Ramos (cell line): ENCODE results near the gene PUM1.
"Not testable (repeated sequence)": the region's sequence is repeated elsewhere in the genome, so short reads cannot be mapped to it uniquely, and the experiment has no call there.

Source experiments
- in situ Hi-C: fragments of 300-500 bp; cut with MboI; formaldehyde crosslinking; loops from one replicate; pipeline ENCODE4 v1.14.3; 2022; ENCODE audit warnings: low sequenced_read_pairs; ENCODE audit not compliant: unreplicated experiment

Gene PUM1

GRCh38 chr1:30936541-30937171, 128.9 kb downstream of the PUM1 start:
- in situ Hi-C loops = no loop called here

DNA sequence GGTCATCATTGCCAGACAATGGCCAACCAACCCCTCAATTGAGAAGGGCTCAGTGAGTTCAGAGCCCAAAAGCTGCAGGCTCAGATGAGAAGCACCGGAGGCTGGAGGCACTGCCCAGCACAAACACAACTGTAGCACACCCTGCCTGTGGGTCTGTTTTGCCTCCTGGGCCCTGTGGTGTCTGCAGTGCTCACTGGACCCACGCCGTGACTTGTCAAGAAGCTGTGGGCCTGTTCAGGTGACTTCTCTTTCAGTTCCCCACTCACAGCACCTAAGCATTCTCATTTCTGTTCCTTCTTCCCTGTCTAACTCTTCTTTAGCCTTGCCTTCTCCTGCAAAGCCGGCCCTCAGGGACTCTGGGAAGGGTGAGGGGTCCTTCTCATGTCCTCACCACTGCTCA, 129.8 kb downstream of the PUM1 start:
- in situ Hi-C loops = not testable (repeated sequence)

DNA sequence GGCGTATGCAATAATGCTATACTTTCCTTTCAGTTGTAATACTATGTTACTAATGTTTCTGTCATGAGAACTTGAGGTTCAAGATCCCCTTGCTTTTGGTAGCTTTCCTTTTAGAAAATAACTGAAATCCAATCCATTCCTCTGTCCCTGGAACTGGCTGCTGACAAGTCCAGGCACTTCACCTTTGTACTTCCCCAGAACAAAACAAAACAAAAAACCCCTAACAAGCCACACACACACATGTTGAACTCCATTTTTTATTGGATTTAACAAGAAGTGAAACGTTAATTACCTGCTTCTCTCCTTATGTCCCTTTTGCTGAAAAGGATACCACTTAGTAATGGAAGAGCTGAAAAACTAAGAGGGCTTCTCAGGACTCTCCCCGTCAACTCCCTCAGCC, 130.9 kb downstream of the PUM1 start:
- in situ Hi-C loops = no loop called here

DNA sequence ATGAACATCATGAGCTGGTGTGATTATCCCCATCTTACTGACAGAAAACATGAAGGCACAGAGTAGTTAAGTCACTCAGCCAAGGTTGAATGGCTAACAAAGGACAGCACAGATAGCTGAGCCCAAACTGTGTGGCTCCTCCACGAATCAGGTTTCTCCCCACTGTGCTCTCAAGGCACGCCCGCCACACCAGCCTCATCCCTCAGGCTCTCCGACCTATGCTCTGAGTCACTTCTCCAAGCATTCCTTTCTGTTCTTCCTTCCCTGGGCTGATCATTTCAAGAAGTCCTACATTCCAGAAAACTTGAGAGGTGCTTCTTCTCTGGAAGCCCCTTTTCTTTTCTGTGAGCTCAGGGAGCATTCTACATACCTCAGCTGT, 131.7 kb downstream of the PUM1 start:
- in situ Hi-C loops = no loop called here

GRCh38 chr1:30930631-30931173, 134.8 kb downstream of the PUM1 start:
- in situ Hi-C loops = no loop called here

GRCh38 chr1:30929944-30930525, 135.5 kb downstream of the PUM1 start:
- in situ Hi-C loops = no loop called here

GRCh38 chr1:30929135-30929889, 136.2 kb downstream of the PUM1 start:
- in situ Hi-C loops = no loop called here

DNA sequence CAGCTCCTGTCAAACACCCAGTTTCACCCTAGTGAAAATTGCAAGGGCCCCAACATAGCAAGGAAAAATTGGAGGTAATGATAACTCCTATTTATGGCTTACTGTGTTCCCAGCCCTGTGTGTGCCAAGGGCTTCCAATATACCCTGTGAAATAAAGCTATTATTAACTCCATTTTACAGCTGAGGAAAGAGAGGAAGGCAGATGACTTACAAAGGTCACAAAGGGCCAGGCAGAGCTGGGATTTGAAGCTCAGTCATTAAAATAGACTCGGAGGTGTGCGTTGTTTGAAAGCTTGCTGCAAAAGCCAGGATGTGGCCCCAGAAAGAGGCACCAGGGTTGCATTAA, 136.8 kb downstream of the PUM1 start:
- in situ Hi-C loops = no loop called here

GRCh38 chr1:30928171-30928570, 137.3 kb downstream of the PUM1 start:
- in situ Hi-C loops = no loop called here

GRCh38 chr1:30927448-30927847, 138.1 kb downstream of the PUM1 start:
- in situ Hi-C loops = no loop called here

DNA sequence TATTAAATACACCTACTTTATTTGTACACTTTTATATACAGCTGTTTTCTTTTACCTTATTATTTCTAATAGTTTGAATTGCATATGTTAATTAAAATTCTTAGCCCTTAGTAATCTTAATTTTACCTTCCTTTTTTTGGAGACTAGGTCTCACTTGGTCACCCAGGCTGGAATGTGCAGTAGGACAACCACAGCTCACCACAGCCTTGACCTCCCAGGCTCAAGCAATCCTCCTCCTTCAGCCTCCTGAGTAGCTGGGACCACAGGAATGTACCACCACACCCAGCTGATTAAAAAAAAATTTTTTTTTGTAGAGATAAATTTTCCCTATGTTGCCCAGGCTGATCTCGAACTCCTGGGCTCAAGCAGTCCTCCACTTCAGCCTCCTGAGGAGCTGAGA, 141.9 kb downstream of the PUM1 start:
- in situ Hi-C loops = no loop called here

- in situ Hi-C loops = no loop called here
Observed at GRCh38 chr1:30920827-30921226, 144.7 kb downstream of the PUM1 start.

DNA sequence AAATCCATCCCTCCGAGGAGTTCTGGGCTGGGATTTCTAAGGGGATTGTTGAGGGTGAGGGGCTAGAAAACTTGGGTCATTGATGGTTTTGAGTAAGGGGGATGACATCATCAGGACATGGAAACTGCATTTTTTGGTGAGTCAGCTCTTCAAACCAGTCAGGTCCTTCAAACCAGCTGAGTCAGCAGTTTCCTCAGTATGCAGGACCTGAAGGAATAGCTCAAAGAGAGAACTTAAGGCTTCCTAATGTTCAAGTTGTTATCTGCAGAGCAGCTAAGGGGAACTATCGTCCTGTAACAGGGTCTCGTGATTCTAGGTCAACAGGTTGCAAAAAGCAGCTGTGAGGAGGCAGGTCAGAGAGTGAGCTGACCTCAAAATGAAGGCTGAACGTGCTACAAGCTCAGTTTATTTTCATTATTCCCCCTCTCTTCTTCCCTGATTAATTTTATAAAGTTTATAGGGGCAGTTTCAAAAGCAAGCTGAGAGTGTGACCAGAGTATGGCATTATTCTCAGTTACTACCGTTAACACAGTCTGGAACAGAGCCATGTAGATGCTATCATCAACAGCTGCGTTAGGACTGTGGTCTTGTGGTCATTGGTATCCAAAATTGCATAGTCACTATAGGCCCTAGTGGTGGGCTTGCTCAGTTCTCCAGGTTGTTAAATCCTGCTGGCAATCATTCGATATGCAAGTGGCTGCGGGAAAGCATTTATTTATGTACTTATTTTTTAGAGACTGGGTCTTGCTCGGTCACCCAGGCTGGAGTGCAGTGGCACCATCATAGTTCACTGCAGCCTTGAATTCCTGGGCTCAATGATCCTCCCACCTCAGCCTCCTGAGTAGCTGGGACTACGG, 146.3 kb downstream of the PUM1 start:
- in situ Hi-C loops = no loop called here

DNA sequence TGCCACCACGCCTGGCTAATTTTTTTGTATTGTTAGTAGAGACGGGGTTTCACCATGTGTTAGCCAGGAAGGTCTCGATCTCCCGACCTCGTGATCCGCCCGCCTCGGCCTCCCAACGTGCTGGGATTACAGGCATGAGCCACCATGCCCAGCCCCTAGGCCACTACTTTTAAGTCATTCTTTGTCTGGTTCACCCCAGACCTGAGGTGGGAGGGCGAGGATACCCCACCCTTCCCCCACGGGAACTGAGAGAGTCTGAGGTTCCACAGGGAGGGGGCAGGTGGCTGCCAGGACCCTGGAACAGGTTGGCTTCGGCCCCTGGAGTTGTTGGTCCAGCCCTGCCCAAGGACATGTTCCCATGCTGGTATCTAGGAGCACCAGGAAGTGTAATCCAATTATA, 149.2 kb downstream of the PUM1 start:
- in situ Hi-C loops = no loop called here

GRCh38 chr1:30915491-30916230, 149.9 kb downstream of the PUM1 start:
- in situ Hi-C loops = no loop called here

GRCh38 chr1:30914931-30915330, 150.6 kb downstream of the PUM1 start:
- in situ Hi-C loops = loop anchor here (5.0 kb wide), 2 partner anchors 113 to 193 kb away; partner anchors contain the start of gene MATN1

DNA sequence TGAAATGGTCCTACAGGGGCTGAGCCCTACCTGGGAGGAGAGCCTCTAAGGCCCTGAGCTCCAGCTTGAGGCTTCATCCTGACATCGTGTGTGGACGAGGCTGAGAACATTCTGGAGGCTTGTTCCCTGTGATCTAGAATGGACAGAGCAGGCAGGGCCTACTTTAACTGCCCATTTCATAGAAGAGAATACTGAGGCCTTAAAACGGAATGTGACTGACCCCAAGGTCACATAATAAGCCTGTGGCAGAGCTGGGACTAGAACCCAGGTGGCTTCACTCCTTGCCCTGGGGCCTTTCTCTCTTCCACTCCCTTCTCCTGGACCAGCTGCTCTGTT, 151.0 kb downstream of the PUM1 start:
- in situ Hi-C loops = loop anchor here (5.0 kb wide), 2 partner anchors 112 to 192 kb away; partner anchors contain the start of gene MATN1

- in situ Hi-C loops = loop anchor here (5.0 kb wide), 2 partner anchors 111 to 191 kb away; partner anchors contain the start of gene MATN1
Observed at GRCh38 chr1:30912913-30913652, 152.4 kb downstream of the PUM1 start.

DNA sequence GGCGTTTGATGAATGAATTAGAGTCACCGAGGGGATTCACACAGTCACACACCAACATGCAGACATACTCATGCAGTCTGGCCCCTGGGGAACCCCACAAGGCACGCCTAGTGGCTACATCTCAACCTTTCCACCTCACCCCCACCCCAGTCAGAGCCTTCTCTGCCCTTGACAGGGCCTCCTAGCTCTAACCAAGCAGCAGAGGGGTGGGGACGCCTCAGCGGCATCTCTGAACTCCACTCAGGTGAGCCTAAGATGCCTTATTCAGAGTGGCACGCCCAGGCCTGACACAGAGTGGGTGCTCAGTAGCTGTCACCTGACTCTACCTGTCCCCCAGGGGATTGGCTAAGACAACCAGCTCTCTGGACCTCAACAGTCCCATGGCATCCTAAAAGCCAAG, 153.3 kb downstream of the PUM1 start:
- in situ Hi-C loops = loop anchor here (5.0 kb wide), 2 partner anchors 110 to 190 kb away; partner anchors contain the start of gene MATN1
